GM19351 (cell line): ENCODE data around the gene SYS1.

ENCODE experiments used
- ATAC-seq: cut with Tn5 transposase; IDR thresholded peaks from one replicate; pipeline ENCODE4 v1.9.1; 2021; ENCODE audit warnings: mild to moderate bottlenecking, moderate library complexity; ENCODE audit not compliant: unreplicated experiment

SYS1 gene

DNA sequence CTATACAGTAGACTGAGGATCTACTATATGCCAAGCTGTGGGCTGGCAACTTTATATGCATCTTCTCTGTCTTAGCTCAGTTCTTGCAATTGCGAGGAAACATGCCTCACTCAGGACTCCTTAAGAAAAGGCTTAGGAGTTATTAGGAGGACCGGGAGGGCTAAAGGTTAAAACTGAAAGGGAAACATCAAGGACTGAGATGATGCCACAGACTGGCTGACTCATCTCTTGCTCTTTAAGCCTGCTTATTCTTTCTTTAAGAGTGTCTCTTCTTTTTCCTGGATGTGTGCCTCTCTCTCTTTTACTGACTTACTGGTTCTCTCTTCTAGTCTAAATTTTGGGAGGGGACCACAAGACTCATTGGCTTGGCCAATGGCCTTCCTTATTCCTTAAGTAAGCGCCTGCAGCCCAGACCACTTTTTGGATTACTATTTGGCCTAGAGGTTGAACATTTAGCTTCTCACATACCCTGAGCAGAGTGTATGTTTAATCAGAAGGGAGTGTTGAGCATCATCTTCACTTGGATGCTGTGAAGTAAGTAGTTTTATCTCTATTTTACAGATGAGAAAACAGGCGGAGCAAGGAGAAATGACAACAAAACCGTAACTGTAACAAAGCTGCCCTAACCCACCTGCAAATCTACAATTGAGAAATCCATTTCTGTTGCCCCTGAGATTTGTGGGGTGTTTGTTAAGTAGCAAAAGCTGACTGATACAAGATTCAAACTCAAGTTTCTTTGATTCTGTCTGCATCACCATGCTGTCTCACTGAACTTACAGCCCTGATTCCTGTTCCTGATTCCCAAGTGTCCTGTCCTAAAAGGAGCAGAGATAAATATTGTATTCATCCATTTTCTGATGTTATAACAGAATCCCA is 7.5 kb upstream of the SYS1 start:
- ATAC-seq: no peak

DNA sequence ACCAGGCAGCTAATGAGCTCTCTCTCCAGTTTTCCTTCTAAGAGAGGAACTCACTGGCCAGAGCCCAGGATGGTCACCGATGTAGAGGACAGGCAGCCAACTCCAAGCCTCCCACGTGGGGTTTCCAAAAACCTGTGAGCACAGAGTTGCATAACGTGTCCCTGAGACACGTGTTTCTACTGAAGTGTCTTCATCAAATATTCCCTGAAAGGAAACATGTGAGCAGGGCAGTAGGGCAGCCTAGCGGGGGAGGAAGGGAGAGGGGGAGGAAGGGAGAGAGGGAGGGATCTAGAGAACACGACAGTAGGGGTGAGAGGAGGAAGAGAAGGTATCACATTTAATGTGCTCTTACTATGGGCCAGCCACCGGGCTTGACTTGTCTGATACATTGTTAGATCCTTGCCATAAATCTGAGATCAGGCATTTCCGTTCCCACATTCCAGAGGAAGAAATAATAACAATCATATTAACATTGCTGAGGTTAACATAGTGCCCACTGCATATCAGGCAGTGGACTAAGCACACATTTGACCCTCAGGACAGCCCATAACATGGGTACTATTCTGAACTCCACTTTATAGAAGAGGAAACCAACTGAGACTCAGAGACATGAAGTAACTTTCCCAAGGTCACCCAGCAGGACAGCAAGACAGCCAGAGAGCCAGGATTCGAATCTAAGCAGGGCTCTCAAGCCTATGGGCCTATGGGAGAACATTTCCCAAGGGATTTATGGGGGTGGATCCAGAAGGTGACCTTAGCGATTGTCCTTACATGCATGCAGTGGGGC is 4.5 kb upstream of the SYS1 start:
- ATAC-seq: no peak

DNA sequence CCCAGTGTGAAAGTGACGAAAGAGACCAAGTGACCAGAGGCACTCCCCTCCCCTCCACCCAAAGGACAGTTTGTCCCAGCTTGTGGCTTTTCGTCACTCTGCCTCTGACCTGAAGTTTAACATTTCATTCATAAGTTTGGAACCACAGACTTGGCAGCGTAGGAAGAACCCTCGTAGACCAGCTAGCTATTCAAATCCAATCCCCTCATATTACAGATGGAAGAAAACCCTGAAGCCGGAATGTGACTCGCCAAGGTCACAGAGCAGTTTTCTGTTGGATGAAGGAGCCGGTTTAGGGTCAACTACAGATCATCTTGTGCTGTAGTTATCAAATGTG is 3.9 kb upstream of the SYS1 start:
- ATAC-seq: no peak

DNA sequence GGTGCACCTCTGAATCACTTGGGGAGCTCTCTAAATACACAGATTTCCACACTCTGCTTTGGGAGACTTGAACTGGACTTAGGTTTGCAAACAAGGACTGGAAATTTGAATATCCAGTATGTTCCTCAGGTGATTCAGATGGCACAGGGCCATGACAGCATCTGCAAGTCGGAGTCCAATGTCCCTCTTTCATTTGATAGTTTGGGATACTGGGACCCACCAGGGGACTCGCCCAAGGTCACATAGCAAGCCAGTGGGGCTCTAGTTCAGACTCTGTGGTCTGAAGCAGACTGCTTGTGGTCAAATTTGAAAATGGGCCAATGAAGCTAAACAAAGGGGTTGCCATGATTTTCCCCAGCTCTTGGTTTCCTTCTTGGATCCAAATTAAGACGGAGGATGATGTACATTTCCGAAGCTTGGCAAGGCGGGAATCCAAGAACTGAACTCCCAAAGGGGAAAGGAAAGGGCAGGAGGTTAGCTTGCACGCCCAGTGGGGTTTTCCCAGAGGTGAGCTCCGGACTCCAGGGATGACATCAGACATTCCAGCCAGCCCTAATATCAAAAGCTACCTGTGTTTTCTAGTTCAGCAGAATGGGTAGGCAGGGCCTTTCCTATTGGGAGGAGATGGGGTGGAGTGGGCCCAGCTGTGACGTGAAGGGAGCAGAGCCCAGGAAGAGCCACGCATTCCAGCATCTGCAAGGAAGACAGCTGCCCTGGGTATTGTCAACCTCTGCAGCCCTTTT is 3.4 kb upstream of the SYS1 start:
- ATAC-seq: no peak

DNA sequence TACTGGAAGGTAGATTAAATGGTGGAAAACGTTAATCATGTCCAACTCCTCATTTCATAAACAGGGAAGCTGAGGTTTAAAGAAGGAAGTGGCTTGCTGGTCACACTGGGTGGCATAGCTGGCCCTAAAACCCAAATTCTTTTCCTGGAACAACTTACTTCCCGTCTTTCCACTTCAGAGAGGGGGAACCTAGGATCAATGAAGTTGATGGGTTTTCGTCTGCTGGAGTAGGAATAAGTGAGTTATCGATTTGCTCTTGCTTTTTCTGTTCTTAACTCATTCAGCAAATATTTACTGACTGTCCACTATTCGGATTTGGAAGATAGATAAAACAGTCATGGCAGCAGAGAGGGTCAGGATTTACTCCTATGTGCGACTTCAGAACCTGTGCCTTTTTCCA is 1.2 kb upstream of the SYS1 start:
- ATAC-seq: no peak

DNA sequence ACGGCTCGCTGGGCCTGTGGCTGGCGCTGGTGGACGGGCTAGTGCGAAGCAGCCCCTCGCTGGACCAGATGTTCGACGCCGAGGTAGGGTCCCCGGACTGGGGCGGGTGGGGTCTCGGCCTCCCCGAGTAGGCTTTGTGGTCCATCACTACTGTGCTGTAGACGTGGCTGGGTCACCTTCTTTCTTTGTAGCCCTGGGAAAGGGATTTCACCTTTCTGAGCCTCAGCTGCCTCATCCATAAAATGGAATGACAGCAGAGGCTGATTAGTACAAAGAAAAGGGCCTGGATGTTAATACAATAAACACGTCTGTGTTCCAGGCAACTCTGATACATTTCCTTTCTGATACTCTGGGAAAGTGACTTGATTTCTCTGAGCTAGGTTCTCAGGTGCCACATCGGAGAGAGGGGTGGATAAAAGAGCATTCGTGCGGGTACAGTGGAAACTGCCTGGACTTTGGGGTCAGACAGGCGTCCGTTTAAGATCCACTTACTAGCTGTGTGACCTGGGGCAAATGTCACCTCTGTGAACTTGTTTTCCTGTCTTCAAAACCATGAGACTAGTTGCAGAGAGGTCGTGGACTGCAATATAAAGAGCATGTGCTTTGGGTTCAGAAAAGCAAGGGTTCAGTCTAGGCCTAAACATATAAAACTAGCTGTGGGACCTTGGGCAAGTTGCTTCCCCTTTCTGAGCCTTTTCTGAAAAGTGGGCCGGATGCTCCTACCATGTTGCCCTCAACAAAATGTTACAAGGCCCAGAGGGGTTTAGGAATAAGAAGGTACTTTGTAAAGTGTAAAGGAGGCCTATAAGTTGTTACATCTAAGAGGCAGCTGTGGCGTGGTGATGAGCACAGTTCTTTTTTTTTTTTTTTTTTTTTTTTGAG is 896 bp downstream of the SYS1 start:
- ATAC-seq: no peak

DNA sequence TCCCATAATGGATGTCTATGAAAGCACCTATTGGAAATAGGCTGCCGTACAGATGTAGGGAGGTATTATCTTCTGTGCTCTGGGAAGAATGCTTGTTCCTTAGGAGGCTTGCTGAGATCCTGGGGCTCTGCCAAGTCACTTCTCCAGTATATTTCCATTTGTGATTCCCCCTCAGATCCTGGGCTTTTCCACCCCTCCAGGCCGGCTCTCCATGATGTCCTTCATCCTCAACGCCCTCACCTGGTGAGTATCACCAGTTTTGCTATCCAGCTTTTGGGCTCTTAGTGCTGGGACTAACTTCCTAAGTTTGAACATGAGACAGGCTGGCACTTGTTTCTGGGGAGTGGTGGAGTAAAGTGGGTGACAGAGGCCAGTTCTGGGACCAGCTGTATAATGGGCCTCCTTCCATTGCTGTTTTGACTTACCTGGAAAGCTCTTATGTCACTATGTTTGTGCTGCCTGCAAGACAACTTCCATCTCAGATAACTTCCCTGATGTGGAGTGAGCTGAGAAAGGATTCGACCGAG is 2.6 kb downstream of the SYS1 start:
- no peak for ATAC-seq

DNA sequence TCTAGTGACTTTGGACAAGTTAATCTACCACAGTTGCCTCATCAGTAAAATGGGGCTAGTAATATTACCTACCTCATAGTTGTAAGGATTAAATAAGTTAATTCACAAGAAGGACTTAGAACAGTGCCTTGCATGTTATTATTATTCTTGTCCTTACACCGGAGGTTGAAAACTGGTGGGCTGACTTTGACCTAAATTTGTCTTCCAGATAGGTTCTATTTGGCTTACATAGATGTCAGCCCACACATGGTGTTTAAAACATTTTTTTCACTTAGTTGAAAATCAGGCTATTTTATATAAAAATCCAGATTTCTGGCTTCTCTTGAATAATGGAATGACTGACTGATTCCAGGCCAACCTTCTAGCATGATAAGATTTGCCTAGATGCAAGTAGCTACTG is 3.2 kb downstream of the SYS1 start:
- no peak for ATAC-seq

DNA sequence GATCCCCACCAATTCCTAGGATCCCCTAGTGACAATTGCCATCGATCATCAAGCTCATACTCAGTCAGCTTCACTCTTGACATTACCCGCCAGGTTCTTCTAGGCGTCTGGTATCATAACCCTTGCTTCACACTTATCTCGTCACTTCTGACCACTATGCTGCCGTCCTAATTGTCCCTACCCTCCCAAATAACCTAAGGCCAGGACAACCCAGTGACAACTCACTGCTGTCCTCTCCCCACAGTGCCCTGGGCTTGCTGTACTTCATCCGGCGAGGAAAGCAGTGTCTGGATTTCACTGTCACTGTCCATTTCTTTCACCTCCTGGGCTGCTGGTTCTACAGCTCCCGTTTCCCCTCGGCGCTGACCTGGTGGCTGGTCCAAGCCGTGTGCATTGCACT is 3.7 kb downstream of the SYS1 start:
- ATAC-seq: no peak

DNA sequence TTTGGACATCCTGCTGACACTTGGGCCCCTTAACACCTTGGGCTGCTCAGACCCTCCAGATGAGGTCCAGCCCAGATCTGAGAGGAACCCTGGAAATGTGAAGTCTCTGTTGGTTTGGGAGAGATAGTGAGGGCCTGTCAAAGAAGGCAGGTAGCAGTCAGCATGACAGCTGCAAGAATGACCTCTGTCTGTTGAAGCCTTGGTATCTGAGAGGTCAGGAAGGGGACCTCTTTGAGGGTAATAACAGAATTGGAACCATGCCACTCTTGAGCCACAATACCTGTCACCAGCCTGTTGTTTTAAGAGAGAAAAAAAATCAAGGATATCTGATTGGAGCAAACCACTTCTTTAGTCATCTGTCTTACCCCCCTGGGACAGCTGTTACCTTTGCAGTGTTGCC is 4.2 kb downstream of the SYS1 start:
- no peak for ATAC-seq

DNA sequence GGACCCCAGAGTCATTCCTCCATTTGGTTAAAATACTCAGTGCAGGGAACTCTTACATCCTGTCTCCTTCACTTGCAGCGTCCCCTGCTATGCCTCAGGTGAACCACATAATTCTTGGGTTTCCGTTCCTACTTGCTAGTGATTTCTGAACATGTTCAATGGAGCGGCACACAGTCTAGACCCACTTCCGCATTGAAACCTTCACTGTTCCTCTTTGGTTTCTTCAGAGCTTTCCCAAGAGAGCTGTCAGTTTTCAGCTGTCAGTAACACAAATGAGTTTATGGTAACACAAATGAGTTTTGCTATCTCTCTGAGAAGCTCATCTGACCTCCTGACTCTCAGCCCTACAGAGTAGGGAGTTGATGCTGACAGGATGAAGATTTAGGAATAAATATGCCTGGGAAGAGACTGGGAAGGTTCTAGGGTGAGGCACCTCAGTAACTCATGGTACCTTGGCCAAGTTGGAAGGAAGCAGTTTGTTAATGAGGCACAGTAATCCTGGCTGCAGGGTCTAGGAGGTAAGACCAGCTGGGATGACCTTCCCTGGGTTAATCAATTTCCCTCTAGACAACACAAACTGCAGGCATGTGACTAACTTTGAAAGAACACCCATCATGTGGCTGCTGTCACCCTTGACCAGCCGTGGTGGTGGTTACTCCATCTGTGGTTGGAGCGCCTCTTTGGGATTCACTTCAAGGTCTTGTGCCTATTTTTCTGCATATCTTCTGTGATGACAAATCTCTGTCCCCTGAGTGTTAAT is 5.4 kb downstream of the SYS1 start:
- peak; percentile 86 for ATAC-seq

DNA sequence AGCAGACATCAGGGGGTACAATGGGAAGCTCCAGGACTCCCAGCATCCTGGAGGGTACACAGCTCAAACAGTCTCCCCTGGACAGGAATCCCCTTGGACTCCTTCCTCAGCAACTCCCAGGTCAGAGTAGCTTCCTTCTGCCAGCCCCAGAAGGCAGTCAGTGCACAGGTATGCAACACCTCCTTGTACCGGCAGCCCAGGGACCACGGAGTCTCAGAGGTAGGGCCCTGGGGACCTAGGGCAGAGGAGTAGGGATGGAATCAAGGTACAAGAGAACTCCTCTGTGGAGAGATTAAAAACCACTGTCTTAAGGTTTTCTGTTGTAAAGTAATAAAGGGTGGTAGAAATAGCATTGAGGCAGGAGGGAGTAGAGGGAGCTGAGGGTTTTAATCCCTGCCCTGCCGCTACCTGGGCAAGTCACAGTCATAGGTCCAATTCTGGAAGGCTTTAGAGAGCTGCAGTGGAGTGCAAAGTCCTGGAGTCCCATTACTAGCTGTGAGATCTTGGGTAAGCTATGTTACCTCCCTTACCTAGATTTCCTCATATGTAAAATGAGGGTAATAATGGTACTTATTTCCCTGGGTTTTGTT is 7.7 kb downstream of the SYS1 start:
- ATAC-seq: no peak

DNA sequence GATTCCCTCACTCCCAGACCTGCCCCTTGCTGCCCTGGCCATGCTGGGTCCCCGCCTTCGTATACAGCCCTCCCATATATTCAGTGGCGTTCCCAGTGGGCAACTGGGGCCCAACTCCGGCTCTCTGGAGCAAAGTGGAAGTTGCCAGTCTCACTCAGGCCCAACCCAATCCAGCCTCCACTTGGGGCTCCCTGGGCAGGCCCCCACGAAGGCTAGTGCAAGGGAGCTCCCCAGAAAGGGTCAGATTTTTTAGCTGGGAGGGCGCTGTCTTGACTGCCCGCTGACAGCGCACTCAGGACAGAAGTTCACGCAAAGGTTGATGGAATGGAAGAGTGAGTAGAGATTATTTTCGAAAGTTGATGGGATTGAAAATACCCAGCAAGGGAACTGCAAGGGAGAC is 9.3 kb downstream of the SYS1 start:
- ATAC-seq: no peak

DNA sequence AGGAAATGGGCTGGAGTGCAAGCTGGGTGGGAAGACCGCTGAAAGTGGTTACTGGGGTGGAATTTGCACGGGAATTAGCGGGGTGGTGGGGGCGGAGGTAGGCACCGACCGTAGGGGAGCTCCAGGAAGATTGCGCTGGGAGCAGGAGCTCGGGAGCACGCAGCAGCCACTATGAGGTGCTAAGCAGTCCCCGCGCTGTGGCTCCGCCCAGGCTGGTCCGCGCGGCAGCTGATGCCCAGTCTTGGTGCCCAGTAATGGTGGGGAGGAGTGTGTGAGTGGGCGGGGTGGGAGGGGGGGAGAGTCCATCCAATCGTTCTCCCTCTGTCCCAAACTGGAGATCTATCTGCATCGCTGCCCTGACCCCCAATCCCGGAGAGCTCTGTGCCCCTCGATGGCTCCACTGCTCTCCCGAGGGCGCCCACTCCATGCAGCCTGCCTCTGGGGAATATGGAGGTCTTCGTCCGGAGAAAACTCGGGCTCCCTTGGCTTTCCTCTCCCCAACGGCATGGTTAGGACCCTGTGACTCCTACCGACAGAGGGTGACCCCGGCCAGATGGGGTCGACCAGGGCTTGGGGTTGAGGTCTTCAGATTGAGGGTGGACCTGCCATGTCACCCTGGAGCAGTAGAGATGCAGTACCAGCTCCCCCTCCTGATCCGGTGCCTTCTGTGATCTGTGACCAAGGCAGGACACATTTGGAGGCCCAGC is 9.8 kb downstream of the SYS1 start:
- no peak for ATAC-seq

DNA sequence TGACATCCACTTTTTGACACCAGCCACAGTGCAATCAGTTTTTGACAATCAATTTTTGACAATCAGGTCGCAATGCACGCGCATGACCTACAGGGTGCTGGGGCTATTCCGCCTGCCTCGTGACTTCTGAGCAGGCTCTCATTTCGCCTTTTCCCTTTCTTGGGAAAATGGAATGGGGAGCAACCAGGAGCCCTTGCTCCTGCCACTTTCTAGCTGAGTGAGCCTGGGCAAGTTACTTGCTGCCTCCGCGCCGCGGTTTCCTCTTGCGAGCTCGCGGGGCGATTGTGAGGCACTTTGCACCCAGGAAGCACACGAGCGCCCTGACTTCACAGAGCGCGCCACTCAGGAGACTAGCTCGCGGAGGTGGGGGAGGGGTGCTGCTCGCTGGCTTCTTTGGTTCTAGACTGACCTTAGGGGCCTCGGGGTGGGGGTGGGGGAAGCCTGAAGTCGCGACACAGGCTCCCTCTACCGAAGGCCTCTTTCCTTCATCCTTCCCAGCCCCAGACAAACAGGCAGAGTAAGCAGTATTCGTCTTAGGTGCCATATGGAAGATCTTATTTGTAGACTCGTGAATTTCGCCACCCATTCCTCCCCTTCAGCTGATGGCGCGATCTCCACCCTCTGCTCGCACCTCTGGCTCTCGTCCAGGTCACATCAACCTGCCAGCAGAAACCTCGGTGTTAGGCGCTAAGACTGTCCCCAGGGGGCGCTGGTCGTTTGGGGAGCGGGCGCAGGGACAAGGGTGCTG is 10.6 kb downstream of the SYS1 start:
- peak; percentile 74 for ATAC-seq

DNA sequence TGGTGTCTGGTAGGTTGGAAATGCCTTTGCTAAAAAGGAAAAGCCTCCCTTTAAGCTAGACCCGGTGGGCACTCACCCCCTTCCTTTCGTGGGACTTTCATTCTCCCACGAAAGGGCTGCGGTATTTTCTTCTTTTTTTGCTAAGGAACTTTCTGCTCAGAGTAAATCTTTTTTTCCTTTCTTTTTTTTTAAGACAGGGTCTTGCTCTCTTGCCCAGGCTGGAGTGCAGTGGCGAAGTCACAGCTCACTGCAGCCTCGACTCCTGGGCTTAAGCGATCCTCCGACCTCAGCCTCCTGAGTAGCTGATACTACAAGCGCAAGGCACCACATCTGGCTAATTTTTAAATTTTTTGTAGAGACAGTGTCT is 11.1 kb downstream of the SYS1 start:
- ATAC-seq: no peak

DNA sequence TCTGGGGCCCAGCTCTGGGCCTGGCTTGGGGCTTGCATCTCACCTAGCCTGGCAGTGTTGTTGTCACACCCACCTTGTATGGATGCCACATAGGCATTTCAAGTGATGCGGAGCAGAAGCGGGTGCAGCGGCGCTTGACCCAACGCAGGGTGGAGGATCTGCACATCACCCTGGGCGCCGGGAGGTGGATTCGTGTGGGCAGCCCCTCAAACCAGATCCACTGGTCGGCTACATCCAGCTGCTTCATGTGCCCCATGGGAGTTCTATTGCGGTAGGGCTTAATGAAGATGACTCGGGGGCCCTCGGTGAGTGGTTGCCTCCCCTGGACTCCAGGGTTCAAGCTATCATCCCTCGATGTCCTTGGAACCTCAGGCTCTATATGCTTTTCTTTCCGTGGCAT is 12.0 kb downstream of the SYS1 start:
- ATAC-seq: no peak

DNA sequence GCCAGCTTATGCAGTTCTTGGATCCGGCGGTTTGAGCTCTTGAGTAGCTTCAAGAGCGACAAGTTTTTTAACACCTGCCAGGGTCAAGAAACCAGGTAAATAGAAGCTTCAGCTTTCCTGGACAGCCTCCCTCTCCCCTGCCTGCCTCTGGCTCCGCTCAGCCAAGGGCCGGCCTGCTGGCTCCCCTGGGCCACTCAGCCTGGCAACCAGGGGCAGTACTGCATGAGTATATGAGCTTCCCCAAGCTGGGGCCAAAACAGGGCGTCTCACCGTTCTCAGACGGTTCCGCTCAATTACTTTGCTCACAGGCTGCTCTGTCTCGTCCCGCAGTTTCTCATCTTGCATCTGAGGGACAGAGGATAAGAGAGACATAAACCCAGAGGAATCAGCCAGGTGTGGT is 14.3 kb downstream of the SYS1 start:
- no peak for ATAC-seq
